Left kidney (tissue), 2 donors: Measurements from ENCODE around the gene MICAL3. TPM values are rescaled to one million over a fixed set of nuclear protein-coding genes. Genes with fewer than 3 reads are reported as not detected.

ENCODE experiments used
- DNase-seq: peaks from one replicate; pipeline ENCODE4 v3.0.0-alpha.2; 2013
- polyA plus RNA-seq: library from polyadenylated mRNA; unstranded; fragments of 120-200 nt; gene quantifications from one replicate; pipeline ENCODE4 v1.2.1, GENCODE V29; 2013; ENCODE audit not compliant: insufficient read length

MICAL3 gene
- polyA plus RNA-seq, 1 donor: 46.3 TPM

- no peak for DNase-seq
These were observed 154.9 kb downstream of the MICAL3 start for GRCh38 chr22:17869285-17870096.

GRCh38 chr22:17868771-17869170 lies 155.6 kb downstream of the MICAL3 start:
- DNase-seq: no peak

- DNase-seq: no peak
These were observed 157.1 kb downstream of the MICAL3 start for GRCh38 chr22:17867160-17867785.

- no peak for DNase-seq
These were observed 157.7 kb downstream of the MICAL3 start for GRCh38 chr22:17866621-17867020.

GRCh38 chr22:17866127-17866526 lies 158.2 kb downstream of the MICAL3 start:
- DNase-seq: no peak

- no peak for DNase-seq
These were observed 158.9 kb downstream of the MICAL3 start for GRCh38 chr22:17865183-17866055.

GRCh38 chr22:17864398-17865182 lies 159.8 kb downstream of the MICAL3 start:
- DNase-seq: no peak

GRCh38 chr22:17862646-17863181 lies 161.6 kb downstream of the MICAL3 start:
- DNase-seq: no peak

GRCh38 chr22:17861909-17862308 lies 162.5 kb downstream of the MICAL3 start:
- no peak for DNase-seq

GRCh38 chr22:17860220-17860965 lies 164.0 kb downstream of the MICAL3 start:
- DNase-seq: no peak

GRCh38 chr22:17858033-17858432 lies 166.3 kb downstream of the MICAL3 start:
- no peak for DNase-seq

- DNase-seq: no peak
These were observed 168.6 kb downstream of the MICAL3 start for GRCh38 chr22:17855572-17856290.

- no peak for DNase-seq
These were observed 171.3 kb downstream of the MICAL3 start for GRCh38 chr22:17853073-17853472.

- DNase-seq: no peak
These were observed 172.6 kb downstream of the MICAL3 start for GRCh38 chr22:17851759-17852158.

- no peak for DNase-seq
These were observed 176.8 kb downstream of the MICAL3 start for GRCh38 chr22:17847360-17848078.

- DNase-seq: no peak
These were observed 177.9 kb downstream of the MICAL3 start for GRCh38 chr22:17846326-17846992.

GRCh38 chr22:17845790-17846189 lies 178.6 kb downstream of the MICAL3 start:
- DNase-seq: no peak

- DNase-seq: no peak
These were observed 179.0 kb downstream of the MICAL3 start for GRCh38 chr22:17845327-17845726.

GRCh38 chr22:17844150-17844549 lies 180.2 kb downstream of the MICAL3 start:
- DNase-seq: no peak
